Choroid plexus epithelial cell (primary cell): ENCODE results near the gene SLC39A3.

Experiments used
- DNase-seq: peaks from one replicate; pipeline ENCODE4 v3.0.0-alpha.2; 2010; ENCODE audit warnings: low read depth
- H3K4me3 ChIP-seq: 2 replicates; pipeline ENCODE4 v1.5.1; 2011; ENCODE audit warnings: low read depth, mild to moderate bottlenecking, control low read depth, low read length, moderate library complexity
- CTCF ChIP-seq: conservative IDR thresholded peaks from 2 replicates; pipeline ENCODE4 v1.5.1; 2011; ENCODE audit warnings: low read depth, mild to moderate bottlenecking, control low read depth, inconsistent platforms, low read length, moderate library complexity

Gene SLC39A3

GRCh38 chr19:2700660-2701360 is 39.0 kb downstream of the SLC39A3 start:
- DNase-seq: no peak
- H3K4me3 ChIP-seq: no peak overlapping the region
- TF ChIP-seq CTCF: no peak

- no peak for TF ChIP-seq CTCF
- no peak overlapping the region for H3K4me3 ChIP-seq
- DNase-seq: no peak
Measured at GRCh38 chr19:2699413-2700140, 40.2 kb downstream of the SLC39A3 start.

GRCh38 chr19:2694196-2694595 is 45.6 kb downstream of the SLC39A3 start:
- no peak for DNase-seq
- no peak overlapping the region for H3K4me3 ChIP-seq
- no peak for TF ChIP-seq CTCF

- no peak overlapping the region for H3K4me3 ChIP-seq
- no peak for DNase-seq
- no peak for TF ChIP-seq CTCF
Measured at GRCh38 chr19:2693492-2694160, 46.2 kb downstream of the SLC39A3 start.

GRCh38 chr19:2691951-2692350 is 47.9 kb downstream of the SLC39A3 start:
- H3K4me3 ChIP-seq: no peak overlapping the region
- no peak for TF ChIP-seq CTCF
- DNase-seq: no peak

GRCh38 chr19:2690856-2691255 is 49.0 kb downstream of the SLC39A3 start:
- TF ChIP-seq CTCF: no peak

GRCh38 chr19:2686360-2686759 is 53.5 kb downstream of the SLC39A3 start:
- no peak for DNase-seq
- no peak overlapping the region for H3K4me3 ChIP-seq
- no peak for TF ChIP-seq CTCF

More at GRCh38 chr19:2690856-2691255, 49.0 kb downstream of the SLC39A3 start:
- no peak overlapping the region for H3K4me3 ChIP-seq
- DNase-seq: no peak
